Stimulated activated CD4-positive, alpha-beta T cell treated with anti-CD3 and anti-CD28 coated beads, Interleukin-12 subunit alpha, Interleukin-12 subunit beta, amount 100 ng/mL, for 24 hours (primary cell): Measurements from ENCODE around the gene OR4K17.
"Not testable (repeated sequence)": the region's sequence is repeated elsewhere in the genome, so short reads cannot be mapped to it uniquely, and the experiment has no call there.

ENCODE experiments used
- DNase-seq, 2 experiments: peaks; one replicate each; pipeline ENCODE4 v3.0.0-alpha.2; 2020; ENCODE audit warnings: low read depth in 2 of 2

Gene OR4K17

GRCh38 chr14:20110438-20110837 is at the start of gene OR4K17:
TSS of gene OR4K17 (plus strand) at chr14:20110739. CDS start at chr14:20117500, 6,761 bp downstream.
- no peak for DNase-seq

GRCh38 chr14:20092050-20092449 is 18.5 kb upstream of the OR4K17 start:
- no peak for DNase-seq

GRCh38 chr14:20093442-20093841 is 17.1 kb upstream of the OR4K17 start:
- DNase-seq = no peak

- not testable (repeated sequence) for DNase-seq
Measured at GRCh38 chr14:20098926-20099770, 11.4 kb upstream of the OR4K17 start.

- no peak for DNase-seq
Measured at GRCh38 chr14:20112321-20112720, 1.8 kb downstream of the OR4K17 start.

GRCh38 chr14:20116748-20117147 is 6.2 kb downstream of the OR4K17 start:
- DNase-seq = no peak

- no peak for DNase-seq
Measured at GRCh38 chr14:20118795-20119194, 8.3 kb downstream of the OR4K17 start.

- no peak for DNase-seq
Measured at GRCh38 chr14:20138520-20138919, 28.0 kb downstream of the OR4K17 start, which contains the start of gene OR4N5. TSS of gene OR4N5 (plus strand) at chr14:20138820. CDS start at chr14:20143736, 4,916 bp downstream.

- DNase-seq = no peak
Measured at GRCh38 chr14:20143911-20144310, 33.4 kb downstream of the OR4K17 start.

GRCh38 chr14:20144820-20145219 is 34.3 kb downstream of the OR4K17 start:
- no peak for DNase-seq

GRCh38 chr14:20164462-20164861 is 53.9 kb downstream of the OR4K17 start:
- DNase-seq = no peak

- DNase-seq = no peak
Measured at GRCh38 chr14:20167091-20167490, 56.6 kb downstream of the OR4K17 start.

- DNase-seq = not testable (repeated sequence)
Measured at GRCh38 chr14:20169852-20170251, 59.3 kb downstream of the OR4K17 start.
